DOHH2 (cell line): ENCODE results near the gene CAMK1G.

Experiments used
- CTCF ChIP-seq: fragments of 200-600 bp; sonication (generic); IDR thresholded peaks from one replicate; pipeline ENCODE4 v1.5.1; 2014; ENCODE audit warnings: antibody characterized with exemption, mild to moderate bottlenecking, low read depth, low read length; ENCODE audit not compliant: poor library complexity, severe bottlenecking
- EZH2phosphoT487 ChIP-seq: fragments of 200-600 bp; sonication (generic); IDR thresholded peaks from 2 replicates; pipeline ENCODE4 v1.6.1; 2017; ENCODE audit warnings: borderline replicate concordance, mild to moderate bottlenecking, antibody characterized with exemption, low read length, moderate library complexity, mixed read lengths

DNA sequence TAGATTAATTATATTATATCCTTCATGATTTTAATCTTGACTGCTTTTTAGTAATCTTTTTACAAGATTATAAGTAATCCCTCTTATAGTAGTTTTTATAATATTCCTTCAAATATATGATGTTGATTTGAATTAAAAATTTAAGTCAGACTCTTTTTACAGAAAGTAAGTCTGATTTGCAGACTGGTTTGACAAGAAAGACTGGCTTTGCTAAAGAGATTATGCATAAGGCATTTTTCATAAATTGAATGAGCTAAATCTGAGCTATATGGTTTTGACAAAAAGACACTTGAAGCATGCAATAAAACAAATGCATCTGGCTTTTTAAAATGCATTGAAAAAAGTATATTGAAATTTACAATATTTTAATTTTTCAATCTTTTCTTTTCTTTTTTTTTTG, 26.3 kb upstream of the CAMK1G start:
- TF ChIP-seq CTCF, result no peak
- no peak for TF ChIP-seq EZH2phosphoT487
